NCI-H510A (cell line): Measurements from ENCODE around the gene PPFIA3.
A peak's percentile ranks its signal among the peaks of the same experiment; 100 is the strongest.
"Not testable (repeated sequence)": the region's sequence is repeated elsewhere in the genome, so short reads cannot be mapped to it uniquely, and the experiment has no call there.

ENCODE experiments used
- DNase-seq: peaks from one replicate; lab custom pipeline; 2025; lab: John Stamatoyannopoulos, UW

Gene PPFIA3

DNA sequence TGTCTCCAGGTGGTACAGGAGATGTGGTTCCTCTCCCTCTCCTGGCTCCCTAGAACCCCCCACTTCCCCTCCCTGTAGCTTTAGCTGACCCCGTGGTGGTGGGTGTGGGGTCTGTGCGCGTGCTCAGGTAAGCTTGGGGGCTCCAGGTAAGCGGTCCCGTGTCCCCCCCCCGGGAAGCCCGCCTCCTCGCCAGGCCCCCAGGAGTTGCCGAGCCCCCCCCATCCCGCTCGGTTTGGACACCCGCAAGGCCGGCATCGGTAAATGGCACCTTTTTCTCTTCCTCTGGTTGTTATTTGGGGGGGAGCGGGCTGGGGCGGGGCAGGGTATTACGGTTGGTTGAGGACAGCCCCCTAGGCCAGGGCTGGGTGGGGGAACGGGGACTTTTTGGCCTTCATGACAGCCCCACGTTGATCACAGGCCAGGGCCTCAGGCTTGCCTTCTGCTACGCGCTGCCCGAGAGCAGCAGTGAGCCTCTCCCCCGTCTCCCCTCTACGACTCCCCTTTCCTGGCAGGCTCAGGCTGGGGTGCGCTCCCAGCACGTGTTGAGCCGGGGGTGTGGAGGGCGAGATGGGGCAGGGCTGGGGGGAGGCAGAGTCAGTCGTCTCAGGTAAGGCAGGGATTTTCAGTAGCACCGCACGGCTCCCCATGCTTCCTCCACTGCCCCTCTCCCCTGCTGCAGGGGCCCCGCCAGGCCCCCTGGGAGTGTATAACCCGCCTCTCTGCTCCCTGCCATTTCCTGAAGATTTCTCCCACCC, 15.8 kb upstream of the PPFIA3 start:
- no peak for DNase-seq

- DNase-seq, result no peak
Measured at GRCh38 chr19:49104229-49104864, 15.0 kb upstream of the PPFIA3 start.

DNA sequence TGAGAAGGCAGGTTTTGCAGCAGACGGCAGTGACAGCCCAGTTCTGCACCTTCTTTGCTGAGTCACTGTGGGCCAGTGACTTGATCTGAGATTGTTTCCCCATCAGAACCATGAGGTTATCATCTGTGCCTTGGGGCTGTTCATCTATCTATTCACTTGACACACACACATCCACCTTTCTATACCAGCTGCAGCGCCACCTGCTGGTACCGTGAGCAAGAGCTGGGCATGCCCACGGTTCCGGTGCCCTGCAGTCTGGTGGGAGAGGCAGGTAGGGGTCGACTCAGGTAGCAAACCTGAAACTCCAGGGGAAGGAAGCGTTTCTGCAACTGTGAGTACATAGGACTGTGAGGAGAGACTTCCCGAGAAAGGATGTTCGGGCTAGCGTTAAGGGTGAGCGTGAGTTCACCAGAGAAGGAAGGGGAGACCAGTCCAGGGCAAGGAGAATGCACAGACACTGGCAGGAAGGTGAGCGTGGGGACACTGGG, 12.7 kb upstream of the PPFIA3 start:
- no peak for DNase-seq

DNA sequence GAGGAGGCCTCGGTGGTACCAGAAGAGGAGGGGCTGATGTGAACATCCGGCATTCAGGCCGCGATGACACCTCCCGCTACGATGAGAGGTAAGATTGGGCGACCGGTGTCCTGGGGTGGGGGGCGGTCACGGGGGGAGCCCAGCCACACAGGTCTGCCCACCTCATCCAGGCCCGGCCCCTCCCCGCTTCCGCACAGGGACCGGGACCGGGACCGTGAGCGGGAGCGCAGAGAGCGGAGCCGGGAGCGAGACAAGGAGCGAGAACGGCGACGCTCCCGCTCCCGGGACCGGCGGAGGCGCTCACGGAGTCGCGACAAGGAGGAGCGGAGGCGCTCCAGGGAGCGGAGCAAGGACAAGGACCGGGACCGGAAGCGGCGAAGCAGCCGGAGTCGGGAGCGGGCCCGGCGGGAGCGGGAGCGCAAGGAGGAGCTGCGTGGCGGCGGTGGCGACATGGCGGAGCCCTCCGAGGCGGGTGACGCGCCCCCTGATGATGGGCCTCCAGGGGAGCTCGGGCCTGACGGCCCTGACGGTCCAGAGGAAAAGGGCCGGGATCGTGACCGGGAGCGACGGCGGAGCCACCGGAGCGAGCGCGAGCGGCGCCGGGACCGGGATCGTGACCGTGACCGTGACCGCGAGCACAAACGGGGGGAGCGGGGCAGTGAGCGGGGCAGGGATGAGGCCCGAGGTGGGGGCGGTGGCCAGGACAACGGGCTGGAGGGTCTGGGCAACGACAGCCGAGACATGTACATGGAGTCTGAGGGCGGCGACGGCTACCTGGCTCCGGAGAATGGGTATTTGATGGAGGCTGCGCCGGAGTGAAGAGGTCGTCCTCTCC, 11.5 kb upstream of the PPFIA3 start:
- no peak for DNase-seq

- no peak for DNase-seq
Measured at GRCh38 chr19:49109051-49109450, 10.3 kb upstream of the PPFIA3 start.

GRCh38 chr19:49109569-49110233, 9.6 kb upstream of the PPFIA3 start:
- DNase-seq, result no peak

- no peak for DNase-seq
Measured at GRCh38 chr19:49110567-49110966, 8.8 kb upstream of the PPFIA3 start.

GRCh38 chr19:49111218-49111998, 7.9 kb upstream of the PPFIA3 start:
- DNase-seq, result no peak

- DNase-seq, result peak; percentile 45
Measured at GRCh38 chr19:49113762-49114629, 5.3 kb upstream of the PPFIA3 start, which contains the start of gene LIN7B. TSS of gene LIN7B (plus strand) at chr19:49114370. CDS start at chr19:49114405, 35 bp downstream.

GRCh38 chr19:49114630-49115363, 4.5 kb upstream of the PPFIA3 start:
- no peak for DNase-seq

GRCh38 chr19:49116544-49116943, 2.8 kb upstream of the PPFIA3 start:
- DNase-seq, result no peak

- no peak for DNase-seq
Measured at GRCh38 chr19:49117677-49118564, 1.4 kb upstream of the PPFIA3 start.

GRCh38 chr19:49118565-49119410, 556 bp upstream of the PPFIA3 start, which contains the start of gene C19orf73:
TSS of gene C19orf73 (minus strand) at chr19:49119143. CDS start at chr19:49119022, 121 bp downstream.
- DNase-seq, result peak; percentile 72

DNA sequence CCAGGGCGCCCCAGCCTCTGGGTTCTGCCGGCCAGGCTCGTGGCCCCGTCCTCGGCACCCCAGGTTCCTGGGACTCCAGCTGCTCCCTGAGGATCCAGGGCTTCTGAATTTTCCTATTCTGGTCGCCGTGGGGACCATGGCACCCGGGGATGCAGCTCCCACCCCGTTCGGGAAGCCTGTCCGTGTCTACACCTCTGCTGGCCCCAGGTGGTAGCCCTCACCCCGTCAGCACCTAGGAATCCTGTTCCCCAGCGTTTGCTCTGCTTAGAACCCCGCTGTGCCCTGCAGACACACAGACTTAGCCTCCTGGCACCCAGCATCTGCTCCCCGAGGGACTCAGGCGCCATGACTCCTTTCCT, 960 bp downstream of the PPFIA3 start:
- no peak for DNase-seq

DNA sequence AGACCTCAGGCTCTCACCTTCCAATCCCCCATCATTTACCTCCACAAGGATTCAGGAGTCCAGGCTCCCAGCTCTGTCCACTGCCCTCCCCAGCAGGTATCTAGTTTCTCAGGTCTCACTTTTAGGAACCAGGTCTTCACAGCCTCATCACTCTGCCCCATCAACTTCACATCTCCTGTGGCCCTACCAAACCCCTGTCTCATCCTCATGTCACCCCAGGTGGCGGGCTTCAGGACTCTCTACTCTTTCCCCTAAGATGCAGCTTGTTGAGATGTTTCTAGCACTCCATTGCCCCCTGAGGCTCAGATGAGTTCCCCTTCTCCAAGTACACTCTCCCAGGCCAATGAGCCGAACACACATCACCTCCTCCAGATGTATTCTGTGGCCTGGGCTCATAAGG, 1.5 kb downstream of the PPFIA3 start:
- no peak for DNase-seq

GRCh38 chr19:49121841-49122240, 2.5 kb downstream of the PPFIA3 start:
- DNase-seq, result not testable (repeated sequence)

DNA sequence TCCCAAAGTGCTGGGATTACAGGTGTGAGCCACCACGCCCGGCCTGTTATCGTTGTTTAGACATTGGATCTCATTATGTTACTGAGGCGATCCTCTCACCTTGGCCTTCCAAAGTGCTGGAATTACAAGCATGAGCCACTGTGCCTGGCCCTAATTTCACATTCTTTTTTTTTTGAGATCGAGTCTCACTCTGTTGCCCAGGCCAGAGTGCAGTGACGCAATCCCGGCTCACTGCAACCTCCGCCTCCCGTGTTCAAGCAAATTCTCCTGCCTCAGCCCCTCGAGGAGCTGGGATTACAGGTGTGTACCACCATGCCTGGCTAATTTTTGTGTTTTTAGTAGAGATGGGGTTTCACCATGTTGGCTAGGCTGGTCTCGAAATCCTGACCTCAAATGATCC, 3.9 kb downstream of the PPFIA3 start:
- DNase-seq, result not testable (repeated sequence)
